ENCODE results near the gene PRSS38.

Gene PRSS38

DNA sequence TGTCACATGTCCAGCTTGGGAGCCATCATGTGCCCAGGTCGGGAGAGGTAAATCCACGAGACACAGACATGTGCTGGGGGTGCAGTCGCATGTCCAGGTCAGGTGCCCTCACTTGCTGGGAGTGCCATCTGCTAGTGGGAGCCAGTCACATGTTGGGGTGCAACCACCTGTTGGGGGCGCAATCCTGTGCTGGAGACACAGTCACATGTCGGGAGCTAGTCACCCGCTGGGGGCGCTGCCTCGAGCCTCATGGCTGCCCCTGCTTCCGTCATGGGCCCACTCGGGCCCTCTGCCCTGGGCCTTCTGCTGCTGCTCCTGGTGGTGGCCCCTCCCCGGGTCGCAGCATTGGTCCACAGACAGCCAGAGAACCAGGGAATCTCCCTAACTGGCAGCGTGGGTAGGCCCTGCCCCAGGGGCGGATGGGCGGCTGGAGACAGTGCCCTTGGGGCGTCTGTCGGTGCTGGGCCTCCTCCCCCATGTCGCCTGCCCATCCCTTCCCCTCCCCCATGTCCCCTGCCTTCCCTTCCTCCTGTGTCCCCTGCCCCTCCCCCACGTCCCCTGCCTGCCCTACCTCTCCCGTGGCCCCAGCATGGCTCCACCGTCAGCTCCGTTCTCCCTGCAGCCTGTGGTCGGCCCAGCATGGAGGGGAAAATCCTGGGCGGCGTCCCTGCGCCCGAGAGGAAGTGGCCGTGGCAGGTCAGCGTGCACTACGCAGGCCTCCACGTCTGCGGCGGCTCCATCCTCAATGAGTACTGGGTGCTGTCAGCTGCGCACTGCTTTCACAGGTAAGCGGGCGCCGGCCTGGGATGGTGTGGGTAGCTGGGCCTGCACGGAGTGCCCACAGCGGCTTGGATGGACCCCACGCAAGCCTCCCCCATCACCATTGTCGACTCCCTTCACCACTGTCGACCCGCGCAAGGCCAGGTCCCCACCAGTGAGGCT, at the start of gene PRSS38:
Gene PRSS38 (plus strand): TSS at position 208 of the 942 bp plus-strand sequence. CDS start 42 bp downstream, at position 250.
- TF ChIP-seq, protein P1, sequence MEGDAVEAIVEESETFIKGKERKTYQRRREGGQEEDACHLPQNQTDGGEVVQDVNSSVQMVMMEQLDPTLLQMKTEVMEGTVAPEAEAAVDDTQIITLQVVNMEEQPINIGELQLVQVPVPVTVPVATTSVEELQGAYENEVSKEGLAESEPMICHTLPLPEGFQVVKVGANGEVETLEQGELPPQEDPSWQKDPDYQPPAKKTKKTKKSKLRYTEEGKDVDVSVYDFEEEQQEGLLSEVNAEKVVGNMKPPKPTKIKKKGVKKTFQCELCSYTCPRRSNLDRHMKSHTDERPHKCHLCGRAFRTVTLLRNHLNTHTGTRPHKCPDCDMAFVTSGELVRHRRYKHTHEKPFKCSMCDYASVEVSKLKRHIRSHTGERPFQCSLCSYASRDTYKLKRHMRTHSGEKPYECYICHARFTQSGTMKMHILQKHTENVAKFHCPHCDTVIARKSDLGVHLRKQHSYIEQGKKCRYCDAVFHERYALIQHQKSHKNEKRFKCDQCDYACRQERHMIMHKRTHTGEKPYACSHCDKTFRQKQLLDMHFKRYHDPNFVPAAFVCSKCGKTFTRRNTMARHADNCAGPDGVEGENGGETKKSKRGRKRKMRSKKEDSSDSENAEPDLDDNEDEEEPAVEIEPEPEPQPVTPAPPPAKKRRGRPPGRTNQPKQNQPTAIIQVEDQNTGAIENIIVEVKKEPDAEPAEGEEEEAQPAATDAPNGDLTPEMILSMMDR (IDR thresholded peaks at IDR 0.05; ENCODE audit: low read depth, low read length) = no peak
- no peak for DNase-seq (ENCODE audit: extremely low read depth, low read depth)

DNA sequence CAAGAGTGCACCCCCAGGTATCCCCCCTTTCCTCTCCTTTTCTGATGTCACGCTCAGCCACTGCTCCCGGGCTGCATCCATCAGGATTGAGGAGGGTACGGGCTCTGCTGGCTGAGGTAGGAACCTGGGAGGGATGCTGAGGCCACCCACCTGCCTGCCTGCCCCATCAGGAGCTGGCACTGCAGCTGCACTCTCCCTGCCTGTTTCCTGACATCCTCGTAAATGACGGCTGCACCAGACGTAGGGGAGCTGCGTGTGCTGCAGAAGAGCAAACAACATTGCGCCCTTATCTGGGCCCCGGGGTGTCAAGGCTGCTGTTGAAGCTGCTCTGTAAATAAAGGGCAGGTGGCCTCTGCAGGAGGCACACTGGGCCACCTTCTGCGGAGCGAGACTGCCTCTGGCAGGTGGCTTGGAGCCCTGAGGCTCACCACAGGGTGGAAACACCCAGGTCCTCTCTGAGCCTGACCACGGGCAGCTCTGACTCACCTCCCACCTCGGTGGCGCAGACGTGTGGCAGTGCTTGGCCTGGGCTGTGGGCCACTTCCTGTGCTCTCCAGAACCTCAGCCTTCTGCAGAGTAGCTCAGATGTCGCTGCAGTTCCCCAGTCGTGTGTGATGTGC, 49.4 kb upstream of the PRSS38 start:
- no peak for DNase-seq (ENCODE audit: extremely low read depth, low read depth)
- TF ChIP-seq, protein P1 (IDR thresholded peaks at IDR 0.05; ENCODE audit: low read depth, low read length) = no peak

DNA sequence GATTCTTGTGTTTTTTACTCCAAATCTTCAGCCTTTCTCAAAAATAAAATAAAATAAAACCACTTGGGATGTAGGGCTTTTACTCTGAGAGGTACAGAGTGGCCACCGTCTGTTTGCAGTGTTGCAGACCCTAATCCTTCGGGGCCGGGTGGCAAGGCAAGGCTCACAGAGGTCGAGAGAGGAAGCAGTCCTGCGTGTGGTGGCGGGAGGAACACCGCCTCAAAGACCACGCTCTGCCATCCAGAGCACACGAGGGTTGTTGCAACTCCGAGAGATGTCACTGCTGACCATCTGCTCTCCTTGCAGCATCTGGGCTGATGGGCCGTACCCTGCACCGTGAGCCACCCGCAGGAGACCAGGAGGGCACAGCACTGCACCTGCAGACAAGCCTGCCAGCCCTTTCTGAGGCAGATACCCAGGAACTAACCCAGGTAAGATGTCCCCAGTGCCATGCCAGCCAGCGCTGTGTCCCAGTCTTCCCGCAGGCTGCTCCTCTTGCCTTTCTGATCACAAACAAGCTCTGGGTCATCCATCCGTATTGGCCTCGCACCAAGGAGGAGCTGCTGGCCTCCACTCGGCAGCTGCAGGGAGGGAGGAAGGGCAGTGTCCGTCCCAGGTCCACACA, 48.7 kb upstream of the PRSS38 start:
- TF ChIP-seq, protein P1 (IDR thresholded peaks at IDR 0.05; ENCODE audit: low read depth, low read length) = no peak
- DNase-seq (ENCODE audit: extremely low read depth, low read depth) = no peak

DNA sequence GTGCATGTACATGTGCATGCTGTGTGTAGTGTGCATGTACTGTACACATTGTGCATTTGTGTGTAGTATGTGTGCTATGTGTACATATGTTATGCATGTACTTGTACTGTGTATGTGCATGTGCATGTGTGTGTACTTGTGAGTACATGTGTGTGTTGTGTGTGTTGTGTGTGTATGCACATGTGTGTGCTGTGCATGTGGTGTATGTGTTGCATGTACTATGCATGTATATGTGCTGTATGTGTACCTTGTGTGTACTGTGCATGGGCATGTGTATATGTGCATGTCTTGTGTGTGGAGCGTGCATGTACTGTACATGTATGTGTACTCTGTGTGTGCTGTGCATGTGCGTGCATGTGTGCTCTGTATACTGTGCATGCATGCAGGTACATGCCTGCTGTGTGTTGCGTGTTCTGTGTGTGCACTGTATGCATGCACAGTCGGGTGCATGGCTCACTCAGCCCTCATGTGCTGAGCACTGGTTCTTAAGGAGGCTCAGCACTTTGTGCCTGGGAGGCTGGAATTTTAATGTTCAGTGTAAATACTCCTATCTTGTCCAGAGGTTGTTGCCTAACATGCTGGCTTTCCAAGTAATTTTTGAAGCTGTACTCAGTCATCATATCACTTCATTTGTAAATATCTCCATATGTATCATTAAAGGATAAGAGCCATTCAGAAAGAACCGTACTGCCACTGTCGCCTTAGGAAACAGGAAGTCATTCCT, 47.9 kb upstream of the PRSS38 start:
- TF ChIP-seq, protein P1 (IDR thresholded peaks at IDR 0.05; ENCODE audit: low read depth, low read length) = no peak
- DNase-seq (ENCODE audit: extremely low read depth, low read depth) = no peak

DNA sequence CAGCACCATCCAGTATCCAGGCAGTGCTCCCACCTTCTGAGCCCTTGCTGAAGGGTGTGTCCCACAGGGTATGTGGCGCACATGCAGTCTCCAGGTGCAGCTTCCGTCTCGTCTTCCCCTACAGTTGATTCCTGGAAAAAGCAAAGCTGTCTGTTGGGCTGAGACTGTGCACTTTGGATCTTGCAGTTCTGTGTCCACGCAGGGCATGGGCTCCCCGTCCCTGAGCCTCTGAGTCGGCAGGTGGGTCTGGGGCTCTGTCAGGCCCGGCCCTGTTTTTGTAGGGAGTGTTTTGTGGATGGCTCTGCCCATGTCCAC, 47.4 kb upstream of the PRSS38 start:
- TF ChIP-seq, protein P1 (IDR thresholded peaks at IDR 0.05; ENCODE audit: low read depth, low read length) = no peak
- no peak for DNase-seq (ENCODE audit: extremely low read depth, low read depth)

DNA sequence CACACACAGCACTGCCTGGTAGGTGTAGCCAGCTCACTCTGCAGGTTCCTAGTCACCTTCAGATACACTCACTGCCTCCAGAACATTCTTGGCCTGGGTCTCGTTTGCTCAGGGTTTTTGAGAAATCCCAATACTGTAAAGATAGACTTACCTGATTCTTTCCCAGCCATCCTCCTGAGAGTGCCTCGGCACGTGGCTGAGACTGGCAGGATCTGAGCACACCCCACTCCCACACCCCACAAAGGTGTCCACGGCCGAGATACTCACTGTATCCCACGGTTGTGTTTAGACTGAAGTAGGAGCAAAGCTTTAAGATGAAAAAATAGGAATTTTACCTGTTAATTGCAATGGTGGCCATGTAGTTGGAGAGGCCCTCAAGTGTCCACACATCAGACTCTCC, 46.8 kb upstream of the PRSS38 start:
- TF ChIP-seq, protein P1 (IDR thresholded peaks at IDR 0.05; ENCODE audit: low read depth, low read length) = no peak
- DNase-seq (ENCODE audit: extremely low read depth, low read depth) = no peak

Measured in AG09319 (cell line).